PC-3 (cell line): ENCODE measurements around the gene ST7.

Experiments used
- CTCF ChIP-seq: fragments of 300-600 bp; sonication (generic); conservative IDR thresholded peaks from 2 replicates; pipeline ENCODE4 v1.5.1; 2017; ENCODE audit warnings: antibody characterized with exemption, low read depth, mild to moderate bottlenecking, low read length
- EZH2 ChIP-seq: fragments of 300-600 bp; sonication (generic); IDR thresholded peaks from one replicate; pipeline ENCODE4 v1.6.1; 2017; ENCODE audit warnings: antibody characterized with exemption, mild to moderate bottlenecking, low read length; ENCODE audit not compliant: unreplicated experiment

- TF ChIP-seq CTCF = no peak
- no peak for TF ChIP-seq EZH2
These were observed 44.7 kb downstream of the ST7 start for GRCh38 chr7:116997972-116998371.
